SU-DHL-6 (cell line): ENCODE data around the gene EPM2AIP1.

ENCODE experiments used
- CTCF ChIP-seq: fragments of 200-600 bp; sonication (generic); IDR thresholded peaks from one replicate; pipeline ENCODE4 v1.5.1; 2017; ENCODE audit warnings: antibody characterized with exemption, mild to moderate bottlenecking, low read length, moderate library complexity; ENCODE audit not compliant: insufficient read depth, poor library complexity, severe bottlenecking
- EZH2phosphoT487 ChIP-seq: fragments of 200-600 bp; sonication (generic), shearing (Covaris generic); conservative IDR thresholded peaks from 2 replicates; pipeline ENCODE4 v1.6.1; 2018; ENCODE audit warnings: mild to moderate bottlenecking, antibody characterized with exemption, low read length, moderate library complexity, mixed read lengths

GRCh38 chr3:37032961-37033360, 40.0 kb upstream of the EPM2AIP1 start:
- TF ChIP-seq CTCF (no peak), EZH2phosphoT487 (no peak)
